Activated naive CD4-positive, alpha-beta T cell treated with anti-CD3 and anti-CD28 coated beads for 36 hours (primary cell): ENCODE results near the gene TULP4. TPM values are rescaled to one million over a fixed set of nuclear protein-coding genes. Genes with fewer than 3 reads are reported as not detected.

Experiments
- CTCF ChIA-PET: fragments of 350-600 bp; sonication (Branson Sonifier 250); formaldehyde crosslinking; loops from one replicate; lab custom pipeline; 2021; ENCODE audit warnings: antibody characterized with exemption; lab: Charles Lee
- DNase-seq: peaks from one replicate; pipeline ENCODE4 v3.0.0-alpha.2; 2020
- H3K27ac Mint-ChIP-seq: one replicate; pipeline ENCODE4 v1.8.0; 2021; ENCODE audit warnings: mild to moderate bottlenecking, mixed read lengths
- H3K27me3 Mint-ChIP-seq: one replicate; pipeline ENCODE4 v1.8.0; 2021; ENCODE audit warnings: low read depth, mixed read lengths
- H3K36me3 Mint-ChIP-seq: one replicate; pipeline ENCODE4 v1.8.0; 2021; ENCODE audit warnings: low read depth, mixed read lengths
- H3K4me1 Mint-ChIP-seq: one replicate; pipeline ENCODE4 v1.8.0; 2021; ENCODE audit warnings: low read depth, mixed read lengths
- H3K4me3 Mint-ChIP-seq: one replicate; pipeline ENCODE4 v1.8.0; 2021; ENCODE audit warnings: mild to moderate bottlenecking, moderate library complexity, mixed read lengths
- H3K9me3 Mint-ChIP-seq: one replicate; pipeline ENCODE4 v1.8.0; 2021; ENCODE audit warnings: mixed read lengths
- intact Hi-C: fragments of 100-400 bp; cut with micrococcal nuclease; formaldehyde crosslinking; loops from one replicate; pipeline ENCODE4 v1.15.1; 2023
- total RNA-seq, 2 experiments: library from RNA; stranded (reverse); gene quantifications; one replicate each; pipeline ENCODE4 v1.2.3, GENCODE V29; 2021

Gene TULP4
- total RNA-seq, 2 experiments from 2014 or later, result 17.4 to 17.6 TPM

DNA sequence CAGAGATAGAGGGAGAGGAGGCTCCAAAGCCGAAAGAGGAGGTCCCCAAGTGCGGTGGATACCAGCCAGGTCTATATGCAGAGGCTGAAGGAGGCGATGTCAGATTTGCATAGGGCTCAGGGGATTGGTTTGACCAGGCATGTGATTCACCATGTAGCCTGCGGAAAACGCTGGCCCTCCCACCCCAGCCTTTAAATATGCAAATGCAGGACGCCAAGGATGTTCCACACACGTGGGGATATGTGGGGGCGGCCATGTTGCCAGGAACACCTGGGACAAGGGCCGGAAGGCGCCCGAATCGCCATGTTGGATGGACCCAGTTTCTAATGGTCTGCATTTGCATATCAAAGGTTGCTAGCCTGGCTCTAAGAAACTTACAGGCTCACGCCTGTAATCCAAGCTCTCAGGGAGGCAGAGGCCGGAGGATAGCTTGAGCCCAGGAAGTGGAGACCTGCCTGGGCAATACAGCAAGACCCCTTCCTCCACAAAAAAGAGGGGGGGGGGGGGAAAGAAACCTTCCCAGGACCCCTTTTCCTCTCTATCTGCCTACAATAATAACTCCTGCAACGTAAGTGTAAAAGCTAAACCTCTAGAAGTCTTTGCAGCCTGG lies 110.5 kb downstream of the TULP4 start:
- CTCF ChIA-PET, result no interaction called here
- H3K4me1 Mint-ChIP-seq, result no peaks in the 10 kb centered on the region
- DNase-seq, result no peak
- H3K4me3 Mint-ChIP-seq, result no peak overlapping the region
- intact Hi-C loops, result no loop called here
- no peaks in the 10 kb centered on the region for H3K27me3 Mint-ChIP-seq
- H3K36me3 Mint-ChIP-seq, result peaks cover 10% of the 10 kb centered on the region
- H3K27ac Mint-ChIP-seq, result no peak overlapping the region
- no peaks in the 10 kb centered on the region for H3K9me3 Mint-ChIP-seq

GRCh38 chr6:158431036-158431435 lies 118.8 kb downstream of the TULP4 start:
- H3K36me3 Mint-ChIP-seq, result peaks cover 7% of the 10 kb centered on the region
- CTCF ChIA-PET, result no interaction called here

GRCh38 chr6:158431560-158431959 lies 119.3 kb downstream of the TULP4 start:
- intact Hi-C loops, result no loop called here
- Mint-ChIP-seq H3K27ac (no peak overlapping the region), H3K4me1 (no peaks in the 10 kb centered on the region), H3K4me3 (no peak overlapping the region), H3K27me3 (no peaks in the 10 kb centered on the region), H3K9me3 (no peaks in the 10 kb centered on the region), H3K36me3 (peaks cover 5% of the 10 kb centered on the region)
- CTCF ChIA-PET, result no interaction called here
- DNase-seq, result no peak

More at GRCh38 chr6:158431036-158431435, 118.8 kb downstream of the TULP4 start:
- no peaks in the 10 kb centered on the region for H3K4me1 Mint-ChIP-seq
- no peaks in the 10 kb centered on the region for H3K27me3 Mint-ChIP-seq
- H3K27ac Mint-ChIP-seq, result no peak overlapping the region
- DNase-seq, result no peak
- no peaks in the 10 kb centered on the region for H3K9me3 Mint-ChIP-seq
- intact Hi-C loops, result no loop called here
- no peak overlapping the region for H3K4me3 Mint-ChIP-seq

DNA sequence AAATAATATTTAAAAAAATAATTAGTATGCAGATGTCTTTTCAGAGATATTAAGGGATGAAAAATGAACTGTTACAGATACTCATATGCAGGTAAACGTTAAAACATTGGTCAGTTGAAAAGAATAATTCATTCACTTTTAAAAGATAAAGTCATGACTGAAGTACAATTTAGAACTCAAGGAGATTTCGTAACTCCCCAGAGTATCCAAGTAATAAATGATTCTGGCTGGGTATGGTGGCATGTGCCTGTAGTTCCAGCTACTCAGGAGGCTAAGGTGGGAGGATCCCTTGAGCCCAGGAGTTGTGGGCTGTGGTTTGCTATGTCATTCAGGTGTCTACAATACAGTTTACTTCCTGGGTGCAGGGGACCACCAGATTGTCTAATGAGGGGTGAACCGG lies 125.3 kb downstream of the TULP4 start:
- intact Hi-C loops, result no loop called here
- Mint-ChIP-seq H3K9me3 (no peaks in the 10 kb centered on the region), H3K27me3 (no peaks in the 10 kb centered on the region), H3K36me3 (peaks cover 2% of the 10 kb centered on the region), H3K4me1 (peaks cover 2% of the 10 kb centered on the region), H3K4me3 (no peak overlapping the region), H3K27ac (no peak overlapping the region)
- CTCF ChIA-PET, result no interaction called here
- DNase-seq, result no peak

DNA sequence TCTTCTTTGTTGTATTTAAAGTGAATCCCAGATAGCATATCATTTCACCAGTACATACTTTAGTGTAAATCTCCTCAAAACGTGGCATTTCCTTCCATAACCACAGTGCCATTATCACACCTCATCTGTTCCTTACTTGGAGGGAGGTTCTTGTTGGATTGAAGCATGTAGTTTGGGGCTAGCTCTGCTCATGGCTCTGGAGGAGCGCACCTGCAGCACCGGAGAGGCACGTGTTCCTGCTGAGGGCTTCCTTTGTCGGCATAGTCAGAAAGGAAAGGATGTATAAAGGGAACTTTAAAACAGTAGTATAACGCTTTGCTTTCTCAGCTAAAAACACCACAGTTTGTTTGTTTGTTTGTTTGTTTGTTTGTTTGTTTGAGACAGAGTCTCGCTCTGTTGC lies 126.0 kb downstream of the TULP4 start:
- Mint-ChIP-seq H3K27ac (no peak overlapping the region), H3K4me1 (peaks cover 2% of the 10 kb centered on the region), H3K27me3 (no peaks in the 10 kb centered on the region), H3K9me3 (no peaks in the 10 kb centered on the region), H3K4me3 (no peak overlapping the region), H3K36me3 (no peaks in the 10 kb centered on the region)
- CTCF ChIA-PET, result interaction anchor here (1.2 kb wide), 1 partner anchor 217 kb away, joined by 3 read pairs; no protein-coding TSS in a partner anchor
- intact Hi-C loops, result no loop called here
- no peak for DNase-seq

- Mint-ChIP-seq H3K36me3 (no peaks in the 10 kb centered on the region), H3K4me3 (no peak overlapping the region), H3K27ac (no peak overlapping the region), H3K9me3 (no peaks in the 10 kb centered on the region), H3K4me1 (peaks cover 2% of the 10 kb centered on the region), H3K27me3 (no peaks in the 10 kb centered on the region)
- no peak for DNase-seq
- intact Hi-C loops, result no loop called here
- CTCF ChIA-PET, result interaction anchor here (0.7 to 1.2 kb wide), 2 partner anchors 218 to 252 kb away, joined by 3 to 5 read pairs; no protein-coding TSS in a partner anchor
These were observed 127.0 kb downstream of the TULP4 start for GRCh38 chr6:158439255-158439654.

DNA sequence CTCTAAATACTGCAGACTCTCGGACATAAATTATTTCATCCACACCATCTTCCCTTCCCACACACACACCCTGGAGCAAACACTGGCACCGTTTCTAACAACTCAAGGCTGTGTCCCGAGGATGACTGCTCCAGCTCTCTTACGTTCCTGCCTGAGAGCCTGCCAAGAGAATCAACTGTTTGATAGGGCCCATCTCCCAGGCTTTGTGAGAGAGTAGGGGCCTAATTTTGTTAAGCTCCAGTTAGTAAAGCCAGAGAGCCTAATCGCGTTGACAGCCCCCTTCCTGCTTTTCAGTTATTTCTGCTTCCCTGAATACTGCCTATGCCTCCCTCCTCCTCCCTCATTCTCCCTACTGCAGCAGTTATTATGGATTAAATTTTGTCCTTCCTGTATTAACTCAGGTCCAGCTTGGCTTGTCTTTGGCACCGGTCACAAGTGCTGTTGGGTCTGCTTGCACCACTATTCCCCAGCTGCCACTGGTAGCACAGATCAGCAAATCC lies 129.5 kb downstream of the TULP4 start:
- no peak overlapping the region for H3K27ac Mint-ChIP-seq
- intact Hi-C loops, result no loop called here
- no peak overlapping the region for H3K4me3 Mint-ChIP-seq

GRCh38 chr6:158442306-158442705 lies 130.0 kb downstream of the TULP4 start:
- DNase-seq, result no peak
- intact Hi-C loops, result no loop called here
- peaks cover 2% of the 10 kb centered on the region for H3K4me1 Mint-ChIP-seq
- no peaks in the 10 kb centered on the region for H3K36me3 Mint-ChIP-seq
- H3K9me3 Mint-ChIP-seq, result no peaks in the 10 kb centered on the region
- no peak overlapping the region for H3K27ac Mint-ChIP-seq
- no peak overlapping the region for H3K4me3 Mint-ChIP-seq
- no peaks in the 10 kb centered on the region for H3K27me3 Mint-ChIP-seq
- CTCF ChIA-PET, result no interaction called here

More for the DNA sequence above, 129.5 kb downstream of the TULP4 start:
- no peaks in the 10 kb centered on the region for H3K36me3 Mint-ChIP-seq
- no peaks in the 10 kb centered on the region for H3K9me3 Mint-ChIP-seq
- peaks cover 2% of the 10 kb centered on the region for H3K4me1 Mint-ChIP-seq
- CTCF ChIA-PET, result interaction anchor here (1.2 kb wide), 1 partner anchor 228 kb away, joined by 4 read pairs; no protein-coding TSS in a partner anchor
- no peak for DNase-seq
- no peaks in the 10 kb centered on the region for H3K27me3 Mint-ChIP-seq

DNA sequence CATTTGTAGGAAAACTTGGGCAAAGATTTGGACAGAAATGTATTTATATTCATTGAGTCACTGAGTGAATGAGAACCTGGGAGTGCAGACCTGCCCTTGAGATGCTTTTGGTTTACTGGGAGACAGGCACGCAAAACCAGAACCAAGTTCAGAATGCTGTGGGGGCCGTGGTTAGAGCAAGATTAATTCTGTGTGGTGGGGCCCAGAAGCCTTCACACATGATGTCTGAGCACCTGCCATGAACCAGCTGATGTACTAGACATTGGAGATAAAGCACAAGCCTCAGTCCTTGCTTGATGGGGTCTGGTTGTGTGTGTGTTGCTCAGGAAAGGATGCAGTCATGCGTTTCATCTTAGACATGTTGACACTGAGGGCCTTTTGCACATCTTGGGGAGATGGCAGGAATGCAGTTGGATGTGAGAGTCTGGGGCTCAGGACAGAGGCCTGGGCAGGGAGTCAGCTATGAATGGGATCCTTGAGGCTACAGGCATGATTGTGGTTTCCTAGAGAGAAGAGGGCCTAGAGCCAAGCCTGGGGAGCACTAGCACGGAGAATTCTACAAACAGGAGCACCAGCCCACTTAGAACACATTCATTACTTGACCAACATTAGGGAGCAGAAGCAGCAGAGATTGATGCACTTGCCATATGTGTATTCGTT lies 133.3 kb downstream of the TULP4 start:
- Mint-ChIP-seq H3K9me3 (no peaks in the 10 kb centered on the region), H3K27me3 (no peaks in the 10 kb centered on the region), H3K4me3 (no peak overlapping the region), H3K27ac (no peak overlapping the region), H3K36me3 (peaks cover 3% of the 10 kb centered on the region), H3K4me1 (no peaks in the 10 kb centered on the region)
- CTCF ChIA-PET, result no interaction called here
- intact Hi-C loops, result no loop called here
- DNase-seq, result no peak

DNA sequence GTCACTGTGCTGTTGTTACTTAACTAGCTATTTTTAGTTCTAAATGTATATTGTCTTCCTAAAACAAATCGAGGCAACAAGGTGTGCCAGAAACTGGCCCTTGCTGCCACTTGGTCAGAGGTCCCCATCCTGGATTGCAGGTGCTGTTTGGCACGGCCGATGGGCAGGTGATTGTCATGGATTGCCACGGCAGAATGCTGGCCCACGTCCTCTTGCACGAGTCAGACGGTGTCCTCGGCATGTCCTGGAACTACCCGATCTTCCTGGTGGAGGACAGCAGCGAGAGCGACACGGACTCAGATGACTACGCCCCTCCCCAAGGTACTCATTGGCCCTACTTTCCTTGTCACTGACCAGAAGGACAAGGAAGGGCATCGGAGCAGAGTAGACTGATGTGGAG lies 136.6 kb downstream of the TULP4 start:
- CTCF ChIA-PET, result no interaction called here
- intact Hi-C loops, result no loop called here
- H3K36me3 Mint-ChIP-seq, result peaks cover 9% of the 10 kb centered on the region
- H3K9me3 Mint-ChIP-seq, result no peaks in the 10 kb centered on the region
- no peak for DNase-seq
- no peaks in the 10 kb centered on the region for H3K27me3 Mint-ChIP-seq
- H3K27ac Mint-ChIP-seq, result no peak overlapping the region
- H3K4me1 Mint-ChIP-seq, result no peaks in the 10 kb centered on the region
- H3K4me3 Mint-ChIP-seq, result no peak overlapping the region

GRCh38 chr6:158452191-158452590 lies 139.9 kb downstream of the TULP4 start:
- Mint-ChIP-seq H3K9me3 (no peaks in the 10 kb centered on the region), H3K27me3 (no peaks in the 10 kb centered on the region), H3K36me3 (peaks cover 15% of the 10 kb centered on the region), H3K4me1 (no peaks in the 10 kb centered on the region), H3K27ac (no peak overlapping the region), H3K4me3 (no peak overlapping the region)
- intact Hi-C loops, result no loop called here
- CTCF ChIA-PET, result no interaction called here
- no peak for DNase-seq

DNA sequence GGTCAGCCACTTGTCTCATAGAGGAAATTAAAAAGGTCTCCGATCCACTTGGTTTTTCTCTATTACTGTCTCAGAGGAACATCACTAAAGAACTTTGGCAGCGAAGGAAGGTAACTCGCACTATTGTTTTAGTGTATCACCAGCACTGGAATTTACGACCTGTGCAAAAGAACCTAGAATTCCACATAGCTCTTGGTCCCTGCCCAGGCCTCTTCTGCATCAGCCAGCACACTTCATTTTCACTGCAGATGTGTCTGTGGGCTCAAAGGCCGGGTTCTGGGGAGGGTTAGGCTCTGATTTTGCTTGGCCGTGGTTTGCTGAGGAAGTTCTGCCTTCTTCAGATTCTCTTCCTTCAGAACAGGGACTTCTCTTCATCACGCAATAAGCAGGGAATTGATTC lies 144.9 kb downstream of the TULP4 start:
- peaks cover 3% of the 10 kb centered on the region for H3K4me1 Mint-ChIP-seq
- H3K27ac Mint-ChIP-seq, result no peak overlapping the region
- DNase-seq, result no peak
- peaks cover 21% of the 10 kb centered on the region for H3K36me3 Mint-ChIP-seq
- CTCF ChIA-PET, result no interaction called here
- H3K4me3 Mint-ChIP-seq, result no peak overlapping the region
- no peaks in the 10 kb centered on the region for H3K27me3 Mint-ChIP-seq
- intact Hi-C loops, result no loop called here
- no peaks in the 10 kb centered on the region for H3K9me3 Mint-ChIP-seq
